Stomach (tissue), 19 donors: Measurements from ENCODE around the gene THSD7A. TPM values are rescaled to one million over a fixed set of nuclear protein-coding genes. Genes with fewer than 3 reads are reported as not detected.

ENCODE experiments used
- DNase-seq, 2 donors: peaks; one replicate each; pipeline versions ENCODE4 v3.0.0 to v3.0.0-alpha.2; 2013 to 2019
- H3K27ac ChIP-seq, 5 donors: fragments of 200-600 bp in 4 of 5; sonication (generic) in 4 of 5; one replicate each; pipeline ENCODE4 v1.5.1; 2013 to 2019; ENCODE audit warnings: mild to moderate bottlenecking in 1 of 5, moderate library complexity in 1 of 5
- H3K27me3 ChIP-seq, 3 donors: fragments of 200-600 bp; sonication (generic); one replicate each; pipeline ENCODE4 v1.5.1; 2017 to 2019; ENCODE audit warnings: mixed run types in 1 of 3
- H3K36me3 ChIP-seq, 4 donors: fragments of 200-600 bp; sonication (generic); 1 replicate in 3 of 4; 2 replicates in 1 of 4; pipeline ENCODE4 v1.5.1; 2016 to 2019
- H3K4me1 ChIP-seq, 4 donors: fragments of 200-600 bp; sonication (generic); one replicate each; pipeline ENCODE4 v1.5.1; 2016 to 2019
- H3K4me3 ChIP-seq, 4 donors: fragments of 200-600 bp; sonication (generic) in 3 of 4; one replicate each; pipeline ENCODE4 v1.5.1; 2016 to 2019; ENCODE audit warnings: mild to moderate bottlenecking in 1 of 4
- H3K9me3 ChIP-seq, 4 donors: fragments of 200-600 bp; sonication (generic); one replicate each; pipeline ENCODE4 v1.5.1; 2016 to 2019
- EP300 ChIP-seq: sonication (generic); formaldehyde crosslinking; IDR thresholded peaks from one replicate; pipeline ENCODE4 v1.6.1; 2017; ENCODE audit warnings: antibody characterized with exemption
- POLR2A ChIP-seq, 4 donors: fragments of 450-650 bp; IDR thresholded peaks; one replicate each; pipeline ENCODE4 v1.6.1; 2016; ENCODE audit warnings: antibody characterized with exemption in 4 of 4, control low read depth in 2 of 4, mild to moderate bottlenecking in 1 of 4, moderate library complexity in 1 of 4
- POLR2AphosphoS5 ChIP-seq, 3 donors: sonication (generic); formaldehyde crosslinking; IDR thresholded peaks; one replicate each; pipeline ENCODE4 v1.6.1; 2016; ENCODE audit warnings: antibody characterized with exemption in 3 of 3
- WGBS, 5 donors: extraction: QIAGEN DNeasy Blood & Tissue Kit in 3 of 5; methylation state at CpG; one replicate each; pipeline versions ENCODE4 v1.1.5 to v1.1.7; 2013 to 2018; 5-methylcytosine and 5-hydroxymethylcytosine counted together
- intact Hi-C: fragments of 100-400 bp; cut with DNase I; formaldehyde crosslinking; loops from one replicate; pipeline ENCODE4 v1.15.1; 2023; ENCODE audit warnings: low total_unique reads
- long read RNA-seq, 10 donors: transcript quantifications; one replicate each; lab custom pipeline, GENCODE V29; 2026
- polyA plus RNA-seq, 3 donors: library from polyadenylated mRNA; stranded (reverse); fragments of 200-250 nt; gene quantifications; one replicate each; pipeline ENCODE4 v1.2.3, GENCODE V29; 2013
- total RNA-seq, 5 donors: library from RNA; depleted of rRNA; stranded (reverse); fragments of >200 nt; gene quantifications; one replicate each; pipeline versions ENCODE4 v1.1.0 to v1.2.3, GENCODE V29; 2014 to 2016
- TF ChIP-seq, protein P1 (sequence below), 7 experiments: fragments of 450-650 bp in 4 of 7; fragments of 200-600 bp in 3 of 7; sonication (generic) in 3 of 7; IDR thresholded peaks; one replicate each; pipeline ENCODE4 v1.5.1; 2016 to 2019; ENCODE audit warnings: antibody characterized with exemption in 7 of 7, control low read depth in 2 of 7, mild to moderate bottlenecking in 1 of 7
- donor health status: healthy with polysubstance abuse.
- donor health status: Bipolar disorder and iron deficiency.
- donor health status: healthy.

THSD7A gene, protein sequence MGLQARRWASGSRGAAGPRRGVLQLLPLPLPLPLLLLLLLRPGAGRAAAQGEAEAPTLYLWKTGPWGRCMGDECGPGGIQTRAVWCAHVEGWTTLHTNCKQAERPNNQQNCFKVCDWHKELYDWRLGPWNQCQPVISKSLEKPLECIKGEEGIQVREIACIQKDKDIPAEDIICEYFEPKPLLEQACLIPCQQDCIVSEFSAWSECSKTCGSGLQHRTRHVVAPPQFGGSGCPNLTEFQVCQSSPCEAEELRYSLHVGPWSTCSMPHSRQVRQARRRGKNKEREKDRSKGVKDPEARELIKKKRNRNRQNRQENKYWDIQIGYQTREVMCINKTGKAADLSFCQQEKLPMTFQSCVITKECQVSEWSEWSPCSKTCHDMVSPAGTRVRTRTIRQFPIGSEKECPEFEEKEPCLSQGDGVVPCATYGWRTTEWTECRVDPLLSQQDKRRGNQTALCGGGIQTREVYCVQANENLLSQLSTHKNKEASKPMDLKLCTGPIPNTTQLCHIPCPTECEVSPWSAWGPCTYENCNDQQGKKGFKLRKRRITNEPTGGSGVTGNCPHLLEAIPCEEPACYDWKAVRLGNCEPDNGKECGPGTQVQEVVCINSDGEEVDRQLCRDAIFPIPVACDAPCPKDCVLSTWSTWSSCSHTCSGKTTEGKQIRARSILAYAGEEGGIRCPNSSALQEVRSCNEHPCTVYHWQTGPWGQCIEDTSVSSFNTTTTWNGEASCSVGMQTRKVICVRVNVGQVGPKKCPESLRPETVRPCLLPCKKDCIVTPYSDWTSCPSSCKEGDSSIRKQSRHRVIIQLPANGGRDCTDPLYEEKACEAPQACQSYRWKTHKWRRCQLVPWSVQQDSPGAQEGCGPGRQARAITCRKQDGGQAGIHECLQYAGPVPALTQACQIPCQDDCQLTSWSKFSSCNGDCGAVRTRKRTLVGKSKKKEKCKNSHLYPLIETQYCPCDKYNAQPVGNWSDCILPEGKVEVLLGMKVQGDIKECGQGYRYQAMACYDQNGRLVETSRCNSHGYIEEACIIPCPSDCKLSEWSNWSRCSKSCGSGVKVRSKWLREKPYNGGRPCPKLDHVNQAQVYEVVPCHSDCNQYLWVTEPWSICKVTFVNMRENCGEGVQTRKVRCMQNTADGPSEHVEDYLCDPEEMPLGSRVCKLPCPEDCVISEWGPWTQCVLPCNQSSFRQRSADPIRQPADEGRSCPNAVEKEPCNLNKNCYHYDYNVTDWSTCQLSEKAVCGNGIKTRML (N-terminal part only)
- total RNA-seq: 10 to 100 TPM in 1 of 5 donors, 1 to 10 TPM in 2, under 1 TPM in 1, not detected in 1; 0.29 to 13.2 (median 2.1) TPM
- under 1 TPM; 0.06 to 0.46 (median 0.28) TPM for polyA plus RNA-seq
- long read RNA-seq, donor 1: 0 reads
- long read RNA-seq, donor 2, partial matches to known transcripts: 0 of 1 reads
- long read RNA-seq, donor 2, other reads (novel, unspliced or antisense): 0 of 1 reads
- long read RNA-seq, donor 3: 0 reads
- long read RNA-seq, donor 4: 0 reads
- long read RNA-seq, donor 5: 0 reads
- long read RNA-seq, donor 6, partial matches to known transcripts: 6 of 6 reads
- long read RNA-seq, donor 6, other reads (novel, unspliced or antisense): 0 of 6 reads
- long read RNA-seq, donor 7: 0 reads
- long read RNA-seq, donor 8: 0 reads
- long read RNA-seq, donor 9: 0 reads
- long read RNA-seq, donor 10: 0 reads

DNA sequence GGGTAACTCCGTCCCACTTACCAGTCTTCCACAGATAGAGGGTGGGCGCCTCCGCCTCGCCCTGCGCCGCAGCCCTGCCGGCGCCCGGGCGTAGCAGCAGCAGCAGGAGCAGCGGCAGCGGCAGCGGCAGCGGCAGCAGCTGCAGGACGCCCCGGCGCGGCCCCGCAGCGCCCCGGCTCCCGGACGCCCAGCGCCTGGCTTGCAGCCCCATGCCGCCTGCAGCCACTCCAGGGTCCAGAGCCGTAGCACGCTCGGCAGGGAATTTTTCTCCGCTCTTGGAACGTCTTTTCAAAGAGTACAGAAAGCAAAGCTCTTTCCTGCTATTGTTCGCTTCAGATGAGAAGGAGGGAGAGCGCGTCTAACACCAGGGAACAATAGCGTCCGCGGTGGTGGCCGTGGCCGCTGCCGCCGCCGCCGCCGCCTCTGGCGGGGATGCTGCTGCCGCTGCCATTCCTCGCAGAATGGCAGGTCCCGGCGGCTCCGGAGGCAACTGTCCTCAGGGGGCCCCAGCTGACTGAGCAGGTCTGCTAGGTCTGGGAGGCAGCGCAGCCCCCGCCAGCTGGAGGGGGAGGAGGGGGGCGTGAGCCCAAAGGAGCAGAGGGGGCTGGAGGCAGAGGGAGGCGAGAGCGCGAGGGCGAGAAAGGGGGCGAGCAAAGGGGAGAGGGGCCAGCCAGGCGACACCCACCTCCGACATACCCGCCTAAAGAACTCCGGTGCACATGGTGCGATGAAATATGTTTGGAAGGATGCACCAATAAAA lies at the start of gene THSD7A:
THSD7A (minus strand) TSS at position 463 of the 760 bp plus-strand sequence; CDS start at position 211, 252 bp downstream.
- DNase-seq: peak; percentile 54 to 85
- Histone ChIP-seq H3K4me1 (peaks cover 4 to 15% (median 10%) of the 10 kb centered on the region in 4 donors), H3K27ac (peak within 1 kb of the TSS in 4 of 5 donors; percentile 52 to 75 (median 66))

DNA sequence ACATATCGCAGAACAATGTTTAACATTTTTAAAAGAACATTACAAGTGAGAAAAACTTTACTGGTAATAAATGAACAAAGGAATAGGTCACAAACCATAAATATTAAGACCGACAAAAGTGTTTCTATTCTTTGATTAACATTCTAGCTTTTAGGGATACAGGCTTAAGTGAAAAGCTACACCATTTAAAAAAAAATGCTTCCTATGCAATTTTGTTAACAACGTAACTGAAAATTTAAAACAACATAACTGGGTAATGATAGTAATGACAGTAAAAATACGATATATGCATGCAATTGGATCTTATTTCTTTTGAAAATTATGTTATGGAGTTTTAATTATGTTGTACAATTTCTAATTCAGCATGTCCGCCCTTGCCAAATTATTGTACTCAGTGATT lies 49.7 kb upstream of the THSD7A start:
- Histone ChIP-seq H3K36me3 (no peaks in the 10 kb centered on the region), H3K27ac (no peak overlapping the region), H3K4me1 (no peaks in the 10 kb centered on the region), H3K27me3 (no peaks in the 10 kb centered on the region), H3K4me3 (no peak overlapping the region), H3K9me3 (no peaks in the 10 kb centered on the region)
- intact Hi-C loops: no loop called here
- 65 to 85% (median 81%) methylated on average over 5 of the region's 5 CpGs for WGBS, 5 donors
- no peak for DNase-seq
- TF ChIP-seq POLR2A (IDR thresholded peaks at IDR 0.05) (no peak), POLR2AphosphoS5 (IDR thresholded peaks at IDR 0.05) (no peak), EP300 (no peak)
- TF ChIP-seq, protein P1, sequence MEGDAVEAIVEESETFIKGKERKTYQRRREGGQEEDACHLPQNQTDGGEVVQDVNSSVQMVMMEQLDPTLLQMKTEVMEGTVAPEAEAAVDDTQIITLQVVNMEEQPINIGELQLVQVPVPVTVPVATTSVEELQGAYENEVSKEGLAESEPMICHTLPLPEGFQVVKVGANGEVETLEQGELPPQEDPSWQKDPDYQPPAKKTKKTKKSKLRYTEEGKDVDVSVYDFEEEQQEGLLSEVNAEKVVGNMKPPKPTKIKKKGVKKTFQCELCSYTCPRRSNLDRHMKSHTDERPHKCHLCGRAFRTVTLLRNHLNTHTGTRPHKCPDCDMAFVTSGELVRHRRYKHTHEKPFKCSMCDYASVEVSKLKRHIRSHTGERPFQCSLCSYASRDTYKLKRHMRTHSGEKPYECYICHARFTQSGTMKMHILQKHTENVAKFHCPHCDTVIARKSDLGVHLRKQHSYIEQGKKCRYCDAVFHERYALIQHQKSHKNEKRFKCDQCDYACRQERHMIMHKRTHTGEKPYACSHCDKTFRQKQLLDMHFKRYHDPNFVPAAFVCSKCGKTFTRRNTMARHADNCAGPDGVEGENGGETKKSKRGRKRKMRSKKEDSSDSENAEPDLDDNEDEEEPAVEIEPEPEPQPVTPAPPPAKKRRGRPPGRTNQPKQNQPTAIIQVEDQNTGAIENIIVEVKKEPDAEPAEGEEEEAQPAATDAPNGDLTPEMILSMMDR (IDR thresholded peaks at IDR 0.05): no peak

More for the DNA sequence above, at the start of gene THSD7A:
- intact Hi-C loops: no loop called here
- H3K36me3 ChIP-seq: no peaks in the 10 kb centered on the region
- 3 to 10% (median 6%) methylated on average over 26 to 62 of the region's 62 CpGs for WGBS, 5 donors
- TF ChIP-seq POLR2AphosphoS5 (IDR thresholded peaks at IDR 0.05) (no peak), POLR2A (IDR thresholded peaks at IDR 0.05) (no peak), EP300 (no peak)
- TF ChIP-seq, protein P1 (IDR thresholded peaks at IDR 0.05): no peak
- H3K9me3 ChIP-seq: no peaks in the 10 kb centered on the region
- peak within 1 kb of the TSS; percentile 55 to 71 (median 58) for H3K4me3 ChIP-seq
- peaks cover 0 to 8% (median 8%) of the 10 kb centered on the region in 3 donors for H3K27me3 ChIP-seq

DNA sequence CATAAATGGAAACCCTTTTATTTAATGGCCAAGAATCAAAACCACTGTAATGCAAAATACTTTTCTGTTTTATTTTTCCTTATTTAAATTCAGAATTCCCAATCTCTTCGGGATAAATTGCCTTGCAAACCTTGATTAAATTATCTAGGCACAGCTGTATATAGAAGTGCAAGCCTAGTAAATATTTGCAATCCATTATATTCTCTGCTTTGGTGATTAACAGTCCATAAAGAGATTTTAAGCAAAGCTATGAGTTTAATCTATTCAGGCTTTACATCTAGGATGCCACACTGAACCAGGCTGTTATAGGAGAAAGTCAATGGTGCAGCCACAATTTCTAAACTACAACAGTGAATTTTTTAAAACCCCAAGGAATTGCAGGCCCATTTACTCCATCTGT lies 43.6 kb upstream of the THSD7A start:
- Histone ChIP-seq H3K27ac (no peak overlapping the region), H3K9me3 (no peaks in the 10 kb centered on the region), H3K36me3 (no peaks in the 10 kb centered on the region), H3K4me3 (no peak overlapping the region), H3K4me1 (no peaks in the 10 kb centered on the region), H3K27me3 (no peaks in the 10 kb centered on the region)
- no peak for DNase-seq
- TF ChIP-seq EP300: no peak
- no peak for TF ChIP-seq POLR2A (IDR thresholded peaks at IDR 0.05)
- TF ChIP-seq, protein P1 (IDR thresholded peaks at IDR 0.05): no peak
- no peak for TF ChIP-seq POLR2AphosphoS5 (IDR thresholded peaks at IDR 0.05)
- intact Hi-C loops: no loop called here
- WGBS, 5 donors: 30 to 43% (median 33%) methylated on average over 1 of the region's 1 CpG
